SK-N-MC (cell line): ENCODE results near the gene C2CD4C.
"Not testable (repeated sequence)": the region's sequence is repeated elsewhere in the genome, so short reads cannot be mapped to it uniquely, and the experiment has no call there.

Experiments used
- DNase-seq: peaks from one replicate; pipeline ENCODE4 v3.0.0-alpha.2; 2011; ENCODE audit warnings: low read depth, low spot score
- H3K27ac ChIP-seq: fragments of 200-600 bp; sonication (generic); 2 replicates; pipeline ENCODE4 v1.5.1; 2016; ENCODE audit warnings: mixed run types
- H3K36me3 ChIP-seq: fragments of 200-600 bp; sonication (generic); 2 replicates; pipeline ENCODE4 v1.6.1; 2017; ENCODE audit warnings: antibody characterized with exemption, low read length, mixed read lengths; ENCODE audit not compliant: insufficient read depth
- H3K4me3 ChIP-seq: fragments of 200-600 bp; sonication (generic); 2 replicates; pipeline ENCODE4 v1.5.1; 2016
- H3K9ac ChIP-seq: fragments of 200-600 bp; sonication (generic); 2 replicates; pipeline ENCODE4 v1.8.0; 2017; ENCODE audit warnings: mixed run types, mixed read lengths; ENCODE audit not compliant: insufficient read length
- H3K9me3 ChIP-seq: fragments of 200-600 bp; sonication (generic); 2 replicates; pipeline ENCODE4 v1.6.1; 2017; ENCODE audit warnings: low read depth, mild to moderate bottlenecking, antibody characterized with exemption, low read length, moderate library complexity, mixed read lengths
- EZH2 ChIP-seq: fragments of 200-600 bp; sonication (generic); IDR thresholded peaks from one replicate; pipeline ENCODE4 v1.6.1; 2017; ENCODE audit warnings: antibody characterized with exemption
- FOXP2 ChIP-seq: optimal IDR thresholded peaks from 2 replicates; pipeline ENCODE3; 2011; ENCODE audit warnings: mild to moderate bottlenecking, moderate library complexity; ENCODE audit not compliant: insufficient read depth; ENCODE audit errors: extremely low read length, control extremely low read depth
- POLR2AphosphoS5 ChIP-seq: IDR thresholded peaks from 2 replicates; pipeline ENCODE4 v1.6.1; 2012; ENCODE audit warnings: mild to moderate bottlenecking, low read depth, low read length, borderline replicate concordance

The C2CD4C gene

DNA sequence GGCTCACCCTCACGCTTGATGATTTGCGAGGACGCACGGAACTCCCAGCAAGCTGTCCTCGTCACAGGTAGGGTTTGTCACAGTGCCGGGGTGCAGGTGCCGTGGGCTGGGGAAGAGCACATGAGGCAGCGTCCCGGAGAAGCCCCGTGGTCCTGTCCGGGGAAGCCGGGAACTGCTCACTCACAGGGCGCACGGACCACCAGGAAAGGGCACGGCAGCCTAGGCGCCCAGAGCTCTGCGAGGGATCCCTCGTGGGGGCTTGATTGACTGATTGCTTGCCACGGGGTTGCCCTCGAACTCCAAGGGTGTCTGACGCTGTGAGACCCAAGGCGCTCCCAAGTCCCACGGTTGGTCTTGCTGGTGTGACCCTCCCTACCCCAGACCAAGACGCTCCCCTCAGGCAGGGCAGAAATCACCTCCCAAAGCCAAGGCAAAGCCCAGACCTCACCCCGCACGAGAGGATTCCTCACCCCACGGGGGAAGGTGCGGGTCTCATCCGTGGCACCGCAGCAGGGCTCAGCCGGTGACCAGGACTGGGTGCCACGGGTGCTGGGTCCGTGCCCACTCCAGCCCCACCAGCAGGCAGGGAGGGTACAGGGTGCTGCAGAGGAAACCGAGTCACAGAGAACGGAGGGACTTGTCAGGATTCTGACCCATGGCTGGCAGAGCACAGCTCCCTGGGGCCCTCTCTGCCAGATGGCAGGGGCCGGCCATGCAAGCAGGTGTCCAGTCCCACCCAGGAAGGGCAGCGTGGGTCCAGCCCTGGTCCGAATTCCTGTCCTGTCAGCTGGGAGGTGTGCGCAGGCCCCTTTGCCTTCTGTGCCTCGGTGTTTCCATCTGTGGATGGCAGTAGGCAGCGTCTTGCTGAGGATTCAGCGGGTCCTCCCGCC is 7.7 kb downstream of the C2CD4C start:
- H3K9me3 ChIP-seq, result no peaks in the 10 kb centered on the region
- no peak overlapping the region for H3K4me3 ChIP-seq
- H3K9ac ChIP-seq, result no peak overlapping the region
- no peaks in the 10 kb centered on the region for H3K36me3 ChIP-seq
- DNase-seq, result no peak
- H3K27ac ChIP-seq, result no peak overlapping the region
- TF ChIP-seq EZH2 (no peak), POLR2AphosphoS5 (no peak), FOXP2 (no peak)

- no peak for TF ChIP-seq EZH2
- TF ChIP-seq POLR2AphosphoS5, result no peak
- no peak for TF ChIP-seq FOXP2
- H3K4me3 ChIP-seq, result no peak overlapping the region
Observed at GRCh38 chr19:399370-399769, 9.6 kb downstream of the C2CD4C start.

DNA sequence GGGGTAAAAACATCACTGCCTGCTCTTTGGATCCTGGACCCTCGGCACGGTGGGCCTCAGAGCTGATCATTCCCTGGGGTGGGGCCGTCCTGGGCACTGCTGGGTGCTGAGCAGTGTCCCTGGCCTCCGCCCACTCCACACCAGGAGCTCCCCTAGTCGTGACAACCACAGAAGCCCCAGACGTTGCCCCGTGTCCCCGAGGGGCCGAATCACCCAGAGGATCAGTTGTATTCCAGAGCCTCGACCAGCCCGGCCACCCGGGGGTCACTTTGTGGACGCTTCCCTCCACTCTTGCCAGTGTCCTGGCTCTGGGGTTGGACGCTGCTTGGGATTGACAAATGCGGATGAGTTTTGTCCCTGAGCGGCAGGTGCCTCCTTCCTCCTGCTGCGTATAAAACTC is 10.2 kb downstream of the C2CD4C start:
- Histone ChIP-seq H3K4me3 (no peak overlapping the region), H3K36me3 (no peaks in the 10 kb centered on the region), H3K27ac (no peak overlapping the region), H3K9me3 (no peaks in the 10 kb centered on the region), H3K9ac (no peak overlapping the region)
- DNase-seq, result no peak
- TF ChIP-seq EZH2 (no peak), FOXP2 (no peak), POLR2AphosphoS5 (no peak)

More at GRCh38 chr19:399370-399769, 9.6 kb downstream of the C2CD4C start:
- Histone ChIP-seq H3K27ac (no peak overlapping the region), H3K9me3 (no peaks in the 10 kb centered on the region), H3K9ac (no peak overlapping the region), H3K36me3 (no peaks in the 10 kb centered on the region)
- no peak for DNase-seq

GRCh38 chr19:397941-398706 is 10.8 kb downstream of the C2CD4C start:
- no peak for DNase-seq
- TF ChIP-seq FOXP2 (no peak), EZH2 (no peak), POLR2AphosphoS5 (no peak)
- H3K9me3 ChIP-seq, result no peaks in the 10 kb centered on the region
- no peaks in the 10 kb centered on the region for H3K36me3 ChIP-seq
- no peak overlapping the region for H3K4me3 ChIP-seq
- H3K27ac ChIP-seq, result no peak overlapping the region
- no peak overlapping the region for H3K9ac ChIP-seq

GRCh38 chr19:397321-397720 is 11.6 kb downstream of the C2CD4C start:
- no peak for DNase-seq
- no peaks in the 10 kb centered on the region for H3K36me3 ChIP-seq
- TF ChIP-seq EZH2 (no peak), FOXP2 (no peak), POLR2AphosphoS5 (no peak)
- H3K9me3 ChIP-seq, result no peaks in the 10 kb centered on the region
- no peak overlapping the region for H3K4me3 ChIP-seq
- H3K27ac ChIP-seq, result no peak overlapping the region
- no peak overlapping the region for H3K9ac ChIP-seq

DNA sequence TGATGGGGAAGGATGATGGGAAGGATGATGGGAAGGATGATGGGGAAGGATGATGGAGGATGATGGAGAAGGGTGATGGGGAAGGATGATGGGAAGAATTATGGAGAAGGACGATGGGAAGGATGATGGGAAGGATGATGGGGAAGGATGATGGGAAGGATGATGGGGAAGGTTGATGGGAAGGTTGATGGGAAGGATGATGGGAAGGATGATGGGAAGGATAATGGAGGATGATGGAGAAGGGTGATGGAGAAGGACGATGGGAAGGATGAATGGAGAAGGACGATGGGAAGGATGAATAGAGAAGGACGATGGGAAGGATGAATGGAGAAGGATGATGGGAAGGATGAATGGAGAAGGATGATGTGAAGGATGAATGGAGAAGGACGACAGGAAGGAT is 13.5 kb downstream of the C2CD4C start:
- TF ChIP-seq EZH2, result no peak
- TF ChIP-seq POLR2AphosphoS5, result no peak
- no peak for TF ChIP-seq FOXP2
- Histone ChIP-seq H3K36me3 (no peaks in the 10 kb centered on the region), H3K27ac (no peak overlapping the region), H3K9me3 (no peaks in the 10 kb centered on the region), H3K9ac (no peak overlapping the region), H3K4me3 (no peak overlapping the region)
- no peak for DNase-seq

DNA sequence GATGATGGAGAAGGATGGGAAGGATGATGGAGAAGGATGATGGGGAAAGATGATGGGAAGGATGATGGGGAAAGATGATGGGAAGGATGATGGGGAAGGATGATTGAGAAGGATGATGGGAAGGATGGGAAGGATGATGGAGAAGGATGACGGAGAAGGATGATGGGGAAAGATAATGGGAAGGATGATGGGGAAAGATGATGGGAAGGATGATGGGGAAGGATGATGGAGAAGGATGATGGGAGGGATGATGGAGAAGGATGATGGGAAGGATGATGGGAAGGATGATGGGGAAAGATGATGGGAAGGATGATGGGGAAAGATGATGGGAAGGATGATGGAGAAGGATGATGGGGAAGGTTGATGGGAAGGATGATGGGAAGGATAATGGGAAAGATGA is 14.1 kb downstream of the C2CD4C start:
- not testable (repeated sequence) for H3K36me3 ChIP-seq, H3K4me3 ChIP-seq, H3K9me3 ChIP-seq, H3K9ac ChIP-seq, DNase-seq, H3K27ac ChIP-seq

GRCh38 chr19:393560-393959 is 15.4 kb downstream of the C2CD4C start:
- not testable (repeated sequence) for H3K9me3 ChIP-seq, DNase-seq, H3K9ac ChIP-seq, H3K27ac ChIP-seq, H3K4me3 ChIP-seq, H3K36me3 ChIP-seq
